GM23338 (cell line): ENCODE measurements around the gene STAT5B. TPM values are rescaled to one million over a fixed set of nuclear protein-coding genes. Genes with fewer than 3 reads are reported as not detected.

ENCODE experiments used
- ATAC-seq: fragments of 200-7000 bp; cut with Tn5 transposase; 3 replicates; pipeline ENCODE4 v1.9.1; 2020
- DNase-seq: peaks from one replicate; pipeline ENCODE4 v3.0.0-alpha.2; 2015; ENCODE audit warnings: low spot score
- H2AFZ ChIP-seq: fragments of 200-600 bp; sonication (generic); 2 replicates; pipeline ENCODE4 v1.8.0; 2016; ENCODE audit warnings: antibody characterized with exemption, mild to moderate bottlenecking, moderate library complexity
- H3F3A ChIP-seq: fragments of 200-600 bp; sonication (generic); replicated peaks from 2 replicates; pipeline ENCODE4 v1.8.0; 2017; ENCODE audit warnings: antibody characterized with exemption, mixed run types, low read depth
- H3K27ac ChIP-seq: fragments of 200-600 bp; sonication (generic); 2 replicates; pipeline ENCODE4 v1.6.1; 2016; ENCODE audit warnings: low read depth
- H3K27me3 ChIP-seq: fragments of 200-600 bp; sonication (generic); 2 replicates; pipeline ENCODE4 v1.8.0; 2016; ENCODE audit warnings: mild to moderate bottlenecking, mixed run types, moderate library complexity; ENCODE audit not compliant: insufficient read depth
- H3K36me3 ChIP-seq: fragments of 200-600 bp; sonication (generic); 2 replicates; pipeline ENCODE4 v1.8.0; 2016; ENCODE audit warnings: mild to moderate bottlenecking; ENCODE audit not compliant: insufficient read depth
- H3K4me1 ChIP-seq: fragments of 200-600 bp; sonication (generic); 2 replicates; pipeline ENCODE4 v1.8.0; 2016; ENCODE audit warnings: mild to moderate bottlenecking, moderate library complexity; ENCODE audit not compliant: insufficient read depth
- H3K4me2 ChIP-seq: fragments of 200-600 bp; sonication (generic); 2 replicates; pipeline ENCODE4 v1.7.1; 2017; ENCODE audit warnings: mixed run types
- H3K4me3 ChIP-seq: fragments of 200-600 bp; sonication (generic); 2 replicates; pipeline ENCODE4 v1.6.1; 2016; ENCODE audit warnings: mixed run types
- H3K79me2 ChIP-seq: fragments of 200-600 bp; sonication (generic); replicated peaks from 2 replicates; pipeline ENCODE4 v1.8.0; 2017; ENCODE audit warnings: mild to moderate bottlenecking; ENCODE audit not compliant: insufficient read depth
- H3K9me2 ChIP-seq: fragments of 200-600 bp; sonication (generic); 2 replicates; pipeline ENCODE4 v1.8.0; 2017; ENCODE audit not compliant: insufficient read depth
- H4K20me1 ChIP-seq: fragments of 200-600 bp; sonication (generic); replicated peaks from 2 replicates; pipeline ENCODE4 v1.8.0; 2017; ENCODE audit warnings: mild to moderate bottlenecking; ENCODE audit not compliant: insufficient read depth
- H3K27ac Mint-ChIP-seq: 2 replicates; pipeline ENCODE4 v1.8.0; 2020; ENCODE audit warnings: inconsistent platforms, mild to moderate bottlenecking, moderate library complexity, mixed read lengths
- H3K27me3 Mint-ChIP-seq: 3 replicates; pipeline ENCODE4 v1.8.0; 2022; ENCODE audit warnings: low read depth, mild to moderate bottlenecking, moderate library complexity, mixed read lengths, inconsistent platforms; ENCODE audit not compliant: insufficient read depth, poor library complexity
- H3K36me3 Mint-ChIP-seq: 3 replicates; pipeline ENCODE4 v1.8.0; 2021; ENCODE audit warnings: low read depth, mild to moderate bottlenecking, inconsistent platforms, moderate library complexity, mixed read lengths
- H3K4me1 Mint-ChIP-seq: 3 replicates; pipeline ENCODE4 v1.8.0; 2020; ENCODE audit warnings: mild to moderate bottlenecking, inconsistent platforms, mixed read lengths
- H3K4me3 Mint-ChIP-seq: 3 replicates; pipeline ENCODE4 v1.8.0; 2021; ENCODE audit warnings: moderate library complexity, mild to moderate bottlenecking, inconsistent platforms, mixed read lengths
- H3K9me3 Mint-ChIP-seq: 3 replicates; pipeline ENCODE4 v1.8.0; 2020; ENCODE audit warnings: moderate library complexity, mild to moderate bottlenecking, inconsistent platforms, mixed read lengths
- CREB1 ChIP-seq: fragments of 250-450 bp; sonication (Bioruptor Pico); IDR thresholded peaks from 2 replicates; pipeline ENCODE4 v1.5.0; 2020; ENCODE audit warnings: low read depth, mild to moderate bottlenecking, moderate library complexity
- EZH2 ChIP-seq: fragments of 200-600 bp; sonication (generic); IDR thresholded peaks from one replicate; pipeline ENCODE4 v1.8.0; 2017; ENCODE audit warnings: antibody characterized with exemption, mild to moderate bottlenecking, low read depth; ENCODE audit not compliant: unreplicated experiment
- EZH2phosphoT487 ChIP-seq: fragments of 200-600 bp; sonication (generic); IDR thresholded peaks from one replicate; pipeline ENCODE4 v1.8.1; 2018; ENCODE audit warnings: antibody characterized with exemption; ENCODE audit not compliant: unreplicated experiment
- JUNB ChIP-seq: IDR thresholded peaks from one replicate; pipeline ENCODE4 v1.6.1; 2016; ENCODE audit warnings: antibody characterized with exemption; ENCODE audit not compliant: unreplicated experiment
- NANOG ChIP-seq: IDR thresholded peaks from 2 replicates; pipeline ENCODE4 v1.6.1; 2016; ENCODE audit warnings: antibody characterized with exemption, borderline replicate concordance
- POLR2AphosphoS5 ChIP-seq: IDR thresholded peaks from 2 replicates; pipeline ENCODE4 v1.6.1; 2016; ENCODE audit warnings: antibody characterized with exemption, low read depth
- STAT1 ChIP-seq: IDR thresholded peaks from one replicate; pipeline ENCODE4 v1.6.1; 2016; ENCODE audit warnings: antibody characterized with exemption; ENCODE audit not compliant: unreplicated experiment
- ZNF114 ChIP-seq: fragments of 250-450 bp; sonication (Bioruptor Pico); IDR thresholded peaks from 2 replicates; pipeline ENCODE4 v1.5.0; 2020; ENCODE audit warnings: mild to moderate bottlenecking, moderate library complexity
- ZNF331 ChIP-seq: fragments of 250-450 bp; sonication (Bioruptor Pico); IDR thresholded peaks from 2 replicates; pipeline ENCODE4 v1.5.0; 2020; ENCODE audit warnings: low read depth, mild to moderate bottlenecking, moderate library complexity
- polyA plus RNA-seq: library from polyadenylated mRNA; unstranded; fragments of >200 nt; fragmentation: Nextera tagmentation; extraction: Ambion mirVana; gene quantifications from 2 replicates; pipeline ENCODE4 v1.2.1, GENCODE V29; 2016
- total RNA-seq: library from RNA; depleted of rRNA; stranded (reverse); fragments of >200 nt; shearing (Covaris generic); gene quantifications from 2 replicates; pipeline ENCODE4 v1.2.3, GENCODE V29; 2014
- TF ChIP-seq, protein P1 (sequence below), 2 experiments: fragments of 200-600 bp in 1 of 2; sonication (generic) in 1 of 2; conservative IDR thresholded peaks; 2 replicates each; pipeline versions ENCODE4 v1.5.1 to v1.6.1; 2016 to 2017; ENCODE audit warnings: antibody characterized with exemption in 2 of 2, low read depth in 2 of 2, mild to moderate bottlenecking in 2 of 2, moderate library complexity in 1 of 2
- TF ChIP-seq, protein P2 (sequence below): IDR thresholded peaks from one replicate; pipeline ENCODE4 v1.6.1; 2018; ENCODE audit warnings: antibody characterized with exemption; ENCODE audit not compliant: unreplicated experiment

The STAT5B gene
- total and polyA plus RNA-seq, 2 experiments from 2014 or later: 13.9 to 60.5 TPM

DNA sequence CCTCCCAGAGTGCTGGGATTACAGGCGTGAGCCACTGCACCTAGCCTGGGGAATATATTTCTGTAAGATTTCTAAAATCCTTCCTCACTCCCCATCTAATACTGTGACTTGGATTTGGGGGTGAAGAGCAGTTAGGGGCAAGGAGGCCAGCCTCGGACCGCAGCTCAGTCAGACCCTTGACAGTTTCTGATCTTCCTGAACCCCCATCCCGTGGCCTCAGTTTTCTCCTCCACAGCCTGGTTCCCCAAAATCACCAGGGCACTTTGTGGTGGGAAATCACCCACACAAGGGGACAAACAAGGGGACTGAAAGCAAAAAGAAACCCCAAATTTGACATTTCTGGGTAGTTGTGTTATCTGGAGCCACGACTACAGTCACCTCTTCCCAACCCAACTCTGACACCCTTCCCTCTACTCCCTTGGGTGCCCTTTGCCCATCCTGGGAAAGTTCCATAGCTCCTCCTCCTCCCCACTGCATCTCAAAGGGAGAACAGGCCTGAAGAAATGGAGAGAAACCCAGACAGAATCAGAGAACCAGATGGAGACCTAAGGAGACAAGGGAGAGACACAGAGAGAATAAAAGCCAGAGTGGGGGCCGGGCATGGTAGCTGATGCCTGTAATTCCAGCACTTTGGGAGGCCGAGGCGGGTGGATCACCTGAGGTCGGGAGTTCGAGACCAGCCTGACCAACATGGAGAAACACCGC is 9.3 kb upstream of the STAT5B start (continued):
- TF ChIP-seq ZNF114 (CRISPR knock-in tag) (no peak), NANOG (no peak)

DNA sequence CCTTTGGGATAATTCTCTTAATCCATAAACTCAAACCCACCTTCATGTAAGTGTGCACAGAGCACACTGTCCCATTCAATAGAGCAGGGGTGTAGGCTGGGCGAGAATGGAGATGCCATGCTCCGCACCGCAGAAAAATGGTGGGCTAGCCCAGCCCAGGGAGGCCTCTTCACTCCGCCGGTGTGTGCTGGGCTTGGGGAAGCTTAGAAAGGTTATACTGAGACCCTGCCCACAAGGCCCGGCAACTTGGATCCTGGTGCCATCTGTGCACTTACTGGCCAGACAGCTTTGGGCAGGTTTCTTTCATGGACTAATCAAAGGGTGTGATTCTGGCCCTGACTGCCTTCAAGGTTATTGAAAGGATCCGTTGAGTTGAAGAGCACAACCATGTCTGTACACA is 8.4 kb upstream of the STAT5B start:
- DNase-seq (no peak), ATAC-seq (no peak)
- H3K79me2 ChIP-seq: no peaks in the 10 kb centered on the region
- Mint-ChIP-seq H3K36me3 (no peaks in the 10 kb centered on the region), H3K4me3 (no peak overlapping the region), H3K4me1 (peaks cover 29% of the 10 kb centered on the region), H3K27me3 (peaks cover 31% of the 10 kb centered on the region), H3K27ac (no peak overlapping the region), H3K9me3 (no peaks in the 10 kb centered on the region)
- H3K4me3 ChIP-seq: no peak overlapping the region
- H3K4me2 ChIP-seq: no peak overlapping the region
- TF ChIP-seq ZNF114 (CRISPR knock-in tag) (no peak), EZH2phosphoT487 (no peak), ZNF331 (CRISPR knock-in tag) (no peak), JUNB (no peak), CREB1 (no peak), POLR2AphosphoS5 (no peak), STAT1 (no peak), EZH2 (no peak)
- TF ChIP-seq, protein P1, sequence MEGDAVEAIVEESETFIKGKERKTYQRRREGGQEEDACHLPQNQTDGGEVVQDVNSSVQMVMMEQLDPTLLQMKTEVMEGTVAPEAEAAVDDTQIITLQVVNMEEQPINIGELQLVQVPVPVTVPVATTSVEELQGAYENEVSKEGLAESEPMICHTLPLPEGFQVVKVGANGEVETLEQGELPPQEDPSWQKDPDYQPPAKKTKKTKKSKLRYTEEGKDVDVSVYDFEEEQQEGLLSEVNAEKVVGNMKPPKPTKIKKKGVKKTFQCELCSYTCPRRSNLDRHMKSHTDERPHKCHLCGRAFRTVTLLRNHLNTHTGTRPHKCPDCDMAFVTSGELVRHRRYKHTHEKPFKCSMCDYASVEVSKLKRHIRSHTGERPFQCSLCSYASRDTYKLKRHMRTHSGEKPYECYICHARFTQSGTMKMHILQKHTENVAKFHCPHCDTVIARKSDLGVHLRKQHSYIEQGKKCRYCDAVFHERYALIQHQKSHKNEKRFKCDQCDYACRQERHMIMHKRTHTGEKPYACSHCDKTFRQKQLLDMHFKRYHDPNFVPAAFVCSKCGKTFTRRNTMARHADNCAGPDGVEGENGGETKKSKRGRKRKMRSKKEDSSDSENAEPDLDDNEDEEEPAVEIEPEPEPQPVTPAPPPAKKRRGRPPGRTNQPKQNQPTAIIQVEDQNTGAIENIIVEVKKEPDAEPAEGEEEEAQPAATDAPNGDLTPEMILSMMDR (conservative IDR thresholded peaks at IDR 0.05; ENCODE audit: low read depth in 2 of 2): no peak
- TF ChIP-seq, protein P2, sequence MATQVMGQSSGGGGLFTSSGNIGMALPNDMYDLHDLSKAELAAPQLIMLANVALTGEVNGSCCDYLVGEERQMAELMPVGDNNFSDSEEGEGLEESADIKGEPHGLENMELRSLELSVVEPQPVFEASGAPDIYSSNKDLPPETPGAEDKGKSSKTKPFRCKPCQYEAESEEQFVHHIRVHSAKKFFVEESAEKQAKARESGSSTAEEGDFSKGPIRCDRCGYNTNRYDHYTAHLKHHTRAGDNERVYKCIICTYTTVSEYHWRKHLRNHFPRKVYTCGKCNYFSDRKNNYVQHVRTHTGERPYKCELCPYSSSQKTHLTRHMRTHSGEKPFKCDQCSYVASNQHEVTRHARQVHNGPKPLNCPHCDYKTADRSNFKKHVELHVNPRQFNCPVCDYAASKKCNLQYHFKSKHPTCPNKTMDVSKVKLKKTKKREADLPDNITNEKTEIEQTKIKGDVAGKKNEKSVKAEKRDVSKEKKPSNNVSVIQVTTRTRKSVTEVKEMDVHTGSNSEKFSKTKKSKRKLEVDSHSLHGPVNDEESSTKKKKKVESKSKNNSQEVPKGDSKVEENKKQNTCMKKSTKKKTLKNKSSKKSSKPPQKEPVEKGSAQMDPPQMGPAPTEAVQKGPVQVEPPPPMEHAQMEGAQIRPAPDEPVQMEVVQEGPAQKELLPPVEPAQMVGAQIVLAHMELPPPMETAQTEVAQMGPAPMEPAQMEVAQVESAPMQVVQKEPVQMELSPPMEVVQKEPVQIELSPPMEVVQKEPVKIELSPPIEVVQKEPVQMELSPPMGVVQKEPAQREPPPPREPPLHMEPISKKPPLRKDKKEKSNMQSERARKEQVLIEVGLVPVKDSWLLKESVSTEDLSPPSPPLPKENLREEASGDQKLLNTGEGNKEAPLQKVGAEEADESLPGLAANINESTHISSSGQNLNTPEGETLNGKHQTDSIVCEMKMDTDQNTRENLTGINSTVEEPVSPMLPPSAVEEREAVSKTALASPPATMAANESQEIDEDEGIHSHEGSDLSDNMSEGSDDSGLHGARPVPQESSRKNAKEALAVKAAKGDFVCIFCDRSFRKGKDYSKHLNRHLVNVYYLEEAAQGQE: no peak
- H3K9me2 ChIP-seq: no peaks in the 10 kb centered on the region
- peaks cover 29% of the 10 kb centered on the region for H3K27me3 ChIP-seq
- no peak overlapping the region for H2AFZ ChIP-seq
- H3K4me1 ChIP-seq: peaks cover 13% of the 10 kb centered on the region
- no peaks in the 10 kb centered on the region for H4K20me1 ChIP-seq
- H3K36me3 ChIP-seq: no peaks in the 10 kb centered on the region
- H3K27ac ChIP-seq: no peak overlapping the region
- peaks cover 9% of the 10 kb centered on the region; the same call in 1 of the 2 replicates for H3F3A ChIP-seq
